Left ventricle myocardium inferior (tissue), 1 donor: ENCODE data around the gene TMEM170A. TPM values are rescaled to one million over a fixed set of nuclear protein-coding genes. Genes with fewer than 3 reads are reported as not detected.
"Not testable (repeated sequence)": the region's sequence is repeated elsewhere in the genome, so short reads cannot be mapped to it uniquely, and the experiment has no call there.

Experiments
- DNase-seq: peaks from one replicate; pipeline ENCODE4 v3.0.0-alpha.2; 2020
- H3K27ac ChIP-seq: fragments of 200-600 bp; replicated peaks from 2 replicates; pipeline ENCODE4 v1.8.0; 2021
- H3K27me3 ChIP-seq: fragments of 200-600 bp; 2 replicates; pipeline ENCODE4 v1.8.0; 2021; ENCODE audit warnings: low read depth
- H3K36me3 ChIP-seq: fragments of 200-600 bp; 2 replicates; pipeline ENCODE4 v1.8.0; 2021
- H3K4me1 ChIP-seq: fragments of 200-600 bp; 2 replicates; pipeline ENCODE4 v1.8.0; 2021
- H3K4me3 ChIP-seq: fragments of 200-600 bp; 2 replicates; pipeline ENCODE4 v1.8.0; 2021; ENCODE audit warnings: mild to moderate bottlenecking, moderate library complexity
- H3K9me3 ChIP-seq: fragments of 200-600 bp; replicated peaks from 2 replicates; pipeline ENCODE4 v1.8.0; 2021
- intact Hi-C: fragments of 100-400 bp; cut with micrococcal nuclease; formaldehyde crosslinking; loops from one replicate; pipeline ENCODE4 v1.11.0; 2022
- total RNA-seq: library from RNA; stranded (reverse); fragmentation: NEBNext Ultra II Directional; extraction: Animal tissue kit (Norgen Biotek cat#: 25700); gene quantifications from one replicate; pipeline ENCODE4 v1.2.1, GENCODE V29; 2021
- TF ChIP-seq, protein P1 (sequence below): fragments of 200-600 bp; IDR thresholded peaks from 2 replicates; pipeline ENCODE4 v1.8.0; 2021; ENCODE audit warnings: antibody characterized with exemption, mild to moderate bottlenecking, borderline replicate concordance
- donor health status: DM: no; HTN: yes; CAD: no; lungs with severe emphysema.

The TMEM170A gene
- total RNA-seq, 1 donor from 2014 or later: 10.3 TPM

DNA sequence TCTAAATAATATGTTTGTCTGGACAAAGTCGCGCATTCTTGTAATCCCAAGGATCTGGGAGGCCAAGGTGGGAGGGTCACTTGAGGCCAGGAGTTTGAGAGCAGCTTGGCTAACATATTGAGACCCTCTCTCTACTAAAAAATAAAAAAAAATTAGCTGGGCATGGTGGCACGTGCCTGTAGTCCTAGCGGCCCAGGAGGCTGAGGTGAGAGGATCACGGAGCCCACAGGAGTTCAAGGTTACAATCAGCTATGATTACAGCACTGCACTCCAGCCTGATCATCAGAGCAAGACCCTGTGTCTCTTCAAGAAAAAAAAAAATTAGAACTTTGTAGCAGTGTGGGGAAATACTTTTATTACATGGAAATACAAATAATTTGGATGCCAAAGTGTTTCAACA is 36.9 kb upstream of the TMEM170A start:
- TF ChIP-seq, protein P1, sequence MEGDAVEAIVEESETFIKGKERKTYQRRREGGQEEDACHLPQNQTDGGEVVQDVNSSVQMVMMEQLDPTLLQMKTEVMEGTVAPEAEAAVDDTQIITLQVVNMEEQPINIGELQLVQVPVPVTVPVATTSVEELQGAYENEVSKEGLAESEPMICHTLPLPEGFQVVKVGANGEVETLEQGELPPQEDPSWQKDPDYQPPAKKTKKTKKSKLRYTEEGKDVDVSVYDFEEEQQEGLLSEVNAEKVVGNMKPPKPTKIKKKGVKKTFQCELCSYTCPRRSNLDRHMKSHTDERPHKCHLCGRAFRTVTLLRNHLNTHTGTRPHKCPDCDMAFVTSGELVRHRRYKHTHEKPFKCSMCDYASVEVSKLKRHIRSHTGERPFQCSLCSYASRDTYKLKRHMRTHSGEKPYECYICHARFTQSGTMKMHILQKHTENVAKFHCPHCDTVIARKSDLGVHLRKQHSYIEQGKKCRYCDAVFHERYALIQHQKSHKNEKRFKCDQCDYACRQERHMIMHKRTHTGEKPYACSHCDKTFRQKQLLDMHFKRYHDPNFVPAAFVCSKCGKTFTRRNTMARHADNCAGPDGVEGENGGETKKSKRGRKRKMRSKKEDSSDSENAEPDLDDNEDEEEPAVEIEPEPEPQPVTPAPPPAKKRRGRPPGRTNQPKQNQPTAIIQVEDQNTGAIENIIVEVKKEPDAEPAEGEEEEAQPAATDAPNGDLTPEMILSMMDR: no peak
- peak overlapping the region; percentile 60 for H3K27ac ChIP-seq
- intact Hi-C loops: no loop called here
- peaks cover 25% of the 10 kb centered on the region for H3K4me1 ChIP-seq
- H3K9me3 ChIP-seq: no peaks in the 10 kb centered on the region
- no peaks in the 10 kb centered on the region for H3K36me3 ChIP-seq
- no peak overlapping the region for H3K4me3 ChIP-seq
- DNase-seq: no peak
- no peaks in the 10 kb centered on the region for H3K27me3 ChIP-seq

DNA sequence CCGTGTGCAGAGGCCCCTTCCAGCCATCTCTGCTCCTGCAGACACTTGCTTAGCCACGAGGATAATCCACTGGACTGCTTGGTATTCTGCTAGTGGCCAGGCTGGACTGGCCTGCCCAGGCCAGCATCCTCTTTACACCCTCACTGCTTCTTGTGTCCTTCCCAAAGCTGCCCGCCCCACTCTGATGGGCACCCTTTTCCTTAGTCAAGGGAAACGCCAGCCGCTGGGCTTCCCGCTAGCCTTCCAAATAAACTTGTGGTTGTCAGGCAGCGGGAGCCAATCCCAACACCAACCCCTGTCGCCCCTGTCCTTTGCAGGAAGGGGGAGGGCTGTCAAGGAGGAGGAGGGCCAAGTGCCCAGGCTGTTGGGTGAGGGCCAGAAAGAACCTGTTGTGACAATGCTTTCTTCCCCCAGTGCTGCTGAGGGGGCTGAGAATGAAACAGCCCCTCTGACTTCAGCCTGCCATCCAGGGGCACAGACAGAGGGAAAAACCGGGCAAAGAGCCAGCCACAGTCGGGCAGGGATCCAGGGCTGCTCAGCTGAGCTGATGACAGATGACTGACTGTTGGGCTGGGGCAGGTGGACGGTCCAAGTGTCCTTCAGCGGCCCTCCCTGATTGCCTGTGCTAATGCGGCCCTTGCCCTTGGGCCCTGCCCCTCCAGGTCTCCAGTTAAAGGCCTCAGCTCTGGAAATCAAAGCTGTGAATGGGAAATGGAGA is 34.3 kb upstream of the TMEM170A start:
- H3K4me3 ChIP-seq, intact Hi-C loops, H3K36me3 ChIP-seq, H3K9me3 ChIP-seq: not testable (repeated sequence)
- H3K27me3 ChIP-seq: peaks cover 16% of the 10 kb centered on the region
- DNase-seq: peak; percentile 77
- peak overlapping the region; percentile 81 for H3K27ac ChIP-seq
- peaks cover 35% of the 10 kb centered on the region for H3K4me1 ChIP-seq

DNA sequence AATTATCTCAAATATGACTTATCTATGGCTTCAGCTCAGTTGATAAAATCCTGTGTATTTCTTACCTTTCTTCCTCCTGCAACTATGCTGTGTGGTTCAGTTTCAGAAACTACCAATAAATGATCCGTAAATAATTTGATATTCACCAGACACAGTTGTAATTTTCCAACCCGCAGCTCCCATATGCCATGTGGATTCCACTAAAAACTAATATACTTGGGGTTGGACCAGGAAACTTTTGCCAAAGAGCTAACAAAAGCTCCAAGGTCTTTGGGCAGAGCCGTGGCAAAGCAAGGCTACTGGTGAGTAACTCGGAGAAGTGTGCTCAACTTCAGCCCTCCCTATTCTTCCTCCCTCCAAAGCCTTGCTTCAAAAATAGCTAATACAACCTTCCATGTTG is 33.1 kb upstream of the TMEM170A start:
- no peaks in the 10 kb centered on the region for H3K36me3 ChIP-seq
- peaks cover 35% of the 10 kb centered on the region for H3K4me1 ChIP-seq
- peaks cover 25% of the 10 kb centered on the region for H3K27me3 ChIP-seq
- no peak overlapping the region for H3K27ac ChIP-seq
- intact Hi-C loops: no loop called here
- TF ChIP-seq, protein P1: no peak
- no peak for DNase-seq
- H3K4me3 ChIP-seq: no peak overlapping the region
- no peaks in the 10 kb centered on the region for H3K9me3 ChIP-seq

DNA sequence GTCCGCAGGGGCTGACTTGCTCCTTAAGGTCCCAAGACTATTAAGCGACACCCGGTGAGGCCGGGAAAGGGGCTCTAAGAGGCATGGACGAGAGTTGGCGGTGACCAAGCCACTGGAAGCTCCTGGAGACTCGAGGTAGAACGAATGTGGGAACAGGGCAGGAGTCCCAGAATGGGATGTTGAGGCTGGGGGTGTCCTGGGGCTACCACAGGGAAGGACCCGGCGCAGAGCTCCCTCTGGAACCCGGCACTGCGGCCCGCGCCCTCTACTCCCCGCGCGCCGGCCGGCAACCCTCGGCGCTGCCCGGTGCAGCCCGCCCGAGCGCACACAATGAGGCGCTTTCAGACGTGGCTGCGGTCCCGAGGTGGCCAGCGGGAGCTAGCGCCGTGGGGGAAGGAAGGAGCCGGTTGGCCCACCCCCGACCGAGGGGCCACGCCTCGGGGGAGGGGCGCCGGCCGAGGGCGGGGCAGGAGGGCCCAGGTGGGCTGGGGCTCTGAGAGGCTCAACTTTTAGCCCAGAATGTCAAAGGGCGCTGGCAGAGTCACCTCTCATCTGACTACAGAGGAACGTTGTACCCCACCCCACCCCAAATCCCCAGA is 30.7 kb upstream of the TMEM170A start, which contains the start of gene CHST6:
Gene CHST6 (minus strand): TSS at position 366 of the 599 bp plus-strand sequence. CDS start 15,613 bp downstream, outside the sequence.
- Histone ChIP-seq H3K4me1 (peaks cover 24% of the 10 kb centered on the region), H3K36me3 (no peaks in the 10 kb centered on the region), H3K4me3 (peak within 1 kb of the TSS; percentile 63), H3K27ac (no peak within 1 kb of the TSS), H3K27me3 (peaks cover 33% of the 10 kb centered on the region), H3K9me3 (no peaks in the 10 kb centered on the region)
- TF ChIP-seq, protein P1: no peak
- intact Hi-C loops: no loop called here
- DNase-seq: peak; percentile 41

DNA sequence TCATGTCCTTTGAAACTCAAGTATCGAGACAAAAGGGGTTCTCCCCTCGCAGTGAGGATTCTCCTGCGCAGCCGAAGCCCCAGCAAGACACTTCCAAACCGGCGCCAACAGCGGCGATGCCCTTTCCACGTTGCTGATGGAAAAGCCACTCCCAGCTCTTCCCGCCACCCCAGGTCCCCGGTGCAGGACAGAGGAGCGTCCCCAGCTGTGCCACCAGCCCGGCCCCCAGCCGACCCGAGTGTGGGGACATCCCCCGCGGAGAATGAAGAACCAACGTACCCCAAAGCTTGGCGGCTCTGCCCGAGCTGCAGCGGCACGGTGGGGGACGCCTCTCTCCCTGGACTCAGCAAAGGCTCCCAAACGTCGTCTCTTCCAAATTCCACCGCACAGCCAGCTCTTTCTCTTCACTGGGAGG is 30.2 kb upstream of the TMEM170A start:
- peak overlapping the region; percentile 63 for H3K4me3 ChIP-seq
- intact Hi-C loops: no loop called here
- H3K9me3 ChIP-seq: no peaks in the 10 kb centered on the region
- TF ChIP-seq, protein P1: no peak
- H3K27me3 ChIP-seq: peaks cover 33% of the 10 kb centered on the region
- no peak overlapping the region for H3K27ac ChIP-seq
- no peak for DNase-seq
- no peaks in the 10 kb centered on the region for H3K36me3 ChIP-seq
- H3K4me1 ChIP-seq: peaks cover 23% of the 10 kb centered on the region

DNA sequence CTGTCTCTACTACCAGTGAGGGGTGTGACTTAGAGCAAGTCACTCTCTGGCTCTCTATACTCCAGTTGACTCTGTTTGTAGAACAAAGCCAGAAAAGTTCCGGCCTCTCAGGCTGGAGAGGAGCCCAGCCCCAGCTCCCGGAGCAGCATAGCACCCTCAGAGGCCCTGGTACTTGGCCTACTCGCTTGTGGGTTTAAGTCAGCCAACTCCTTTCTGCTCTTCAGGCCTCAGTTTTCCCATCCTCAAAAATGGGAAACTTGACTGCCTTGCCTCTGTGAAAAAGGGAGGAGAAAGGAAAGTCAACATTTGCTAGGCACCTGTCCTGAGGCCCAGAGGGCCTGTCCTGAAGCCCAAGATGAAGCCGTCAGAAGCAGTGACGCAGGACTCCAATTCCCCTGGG is 29.7 kb upstream of the TMEM170A start:
- H3K27ac ChIP-seq: no peak overlapping the region
- TF ChIP-seq, protein P1: no peak
- H3K27me3 ChIP-seq: peaks cover 33% of the 10 kb centered on the region
- peaks cover 19% of the 10 kb centered on the region for H3K4me1 ChIP-seq
- DNase-seq: no peak
- no peaks in the 10 kb centered on the region for H3K9me3 ChIP-seq
- H3K36me3 ChIP-seq: no peaks in the 10 kb centered on the region
- H3K4me3 ChIP-seq: peak overlapping the region; percentile 63
- intact Hi-C loops: no loop called here
